ENCODE data around the gene STK32B.

STK32B gene

DNA sequence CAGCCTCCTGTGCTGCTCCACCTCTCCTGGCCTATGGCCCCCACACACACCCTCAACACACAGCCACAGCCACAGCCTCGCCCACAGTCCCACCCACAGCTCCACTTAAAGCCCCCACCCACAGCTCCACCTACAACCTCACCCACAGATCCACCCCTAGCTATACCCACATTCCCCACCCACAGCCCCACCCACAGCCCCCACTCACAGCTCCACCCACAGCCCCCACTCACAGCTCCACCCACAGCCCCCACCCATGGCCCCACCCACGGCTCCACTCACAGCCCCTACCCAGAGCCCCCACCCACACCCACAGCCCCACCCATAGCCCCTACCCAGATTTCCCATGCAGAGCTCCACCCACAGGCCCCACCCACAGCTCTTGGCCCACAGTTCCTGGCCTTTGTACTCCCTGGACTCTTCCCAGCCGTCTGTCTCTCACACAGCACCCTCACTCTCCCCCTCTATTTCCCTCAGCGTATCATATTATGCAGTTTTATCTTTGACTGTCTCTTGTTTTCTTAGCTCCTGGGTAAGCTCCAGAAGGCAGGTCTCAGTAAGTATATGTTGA, 334.5 kb downstream of the STK32B start:
- DNase-seq = no peak
- Histone ChIP-seq H3K4me1 (peaks cover 0 to 20% (median 6%) of the 10 kb centered on the region in 4 donors), H3K27ac (no peak overlapping the region), H3K4me3 (no peak overlapping the region), H3K27me3 (no peaks in the 10 kb centered on the region), H3K36me3 (no peaks in the 10 kb centered on the region), H3K9me3 (no peaks in the 10 kb centered on the region)
- TF ChIP-seq, protein P1, sequence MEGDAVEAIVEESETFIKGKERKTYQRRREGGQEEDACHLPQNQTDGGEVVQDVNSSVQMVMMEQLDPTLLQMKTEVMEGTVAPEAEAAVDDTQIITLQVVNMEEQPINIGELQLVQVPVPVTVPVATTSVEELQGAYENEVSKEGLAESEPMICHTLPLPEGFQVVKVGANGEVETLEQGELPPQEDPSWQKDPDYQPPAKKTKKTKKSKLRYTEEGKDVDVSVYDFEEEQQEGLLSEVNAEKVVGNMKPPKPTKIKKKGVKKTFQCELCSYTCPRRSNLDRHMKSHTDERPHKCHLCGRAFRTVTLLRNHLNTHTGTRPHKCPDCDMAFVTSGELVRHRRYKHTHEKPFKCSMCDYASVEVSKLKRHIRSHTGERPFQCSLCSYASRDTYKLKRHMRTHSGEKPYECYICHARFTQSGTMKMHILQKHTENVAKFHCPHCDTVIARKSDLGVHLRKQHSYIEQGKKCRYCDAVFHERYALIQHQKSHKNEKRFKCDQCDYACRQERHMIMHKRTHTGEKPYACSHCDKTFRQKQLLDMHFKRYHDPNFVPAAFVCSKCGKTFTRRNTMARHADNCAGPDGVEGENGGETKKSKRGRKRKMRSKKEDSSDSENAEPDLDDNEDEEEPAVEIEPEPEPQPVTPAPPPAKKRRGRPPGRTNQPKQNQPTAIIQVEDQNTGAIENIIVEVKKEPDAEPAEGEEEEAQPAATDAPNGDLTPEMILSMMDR (IDR thresholded peaks at IDR 0.05) = no peak
- intact Hi-C loops (cut with DNase I; ENCODE audit: low total_unique reads) = no loop called here

DNA sequence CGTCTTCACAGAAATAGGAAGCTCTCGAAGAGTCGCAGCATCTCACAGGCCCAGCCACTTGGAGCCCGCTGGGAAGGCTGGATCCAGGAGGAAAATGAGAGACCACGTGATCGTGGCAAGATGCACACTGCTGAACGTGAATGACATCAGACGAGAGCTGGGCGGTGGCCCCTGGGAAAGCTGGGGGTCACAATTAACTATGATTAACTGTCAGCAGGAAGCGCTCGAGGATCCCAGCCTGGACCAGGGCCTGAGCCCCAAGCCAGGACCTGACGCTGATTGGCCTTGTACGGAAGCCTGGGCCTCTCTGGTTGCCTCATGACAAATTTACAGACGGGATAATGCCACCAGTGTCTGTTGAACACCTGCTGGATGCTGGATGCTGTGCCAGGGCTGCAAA, 335.6 kb downstream of the STK32B start:
- DNase-seq = no peak
- TF ChIP-seq, protein P1 (IDR thresholded peaks at IDR 0.05) = no peak
- H3K4me3 ChIP-seq = no peak overlapping the region
- intact Hi-C loops (cut with DNase I; ENCODE audit: low total_unique reads) = no loop called here
- no peaks in the 10 kb centered on the region for H3K27me3 ChIP-seq
- H3K4me1 ChIP-seq = peaks cover 0 to 13% (median 6%) of the 10 kb centered on the region in 4 donors
- no peaks in the 10 kb centered on the region for H3K9me3 ChIP-seq
- H3K27ac ChIP-seq = no peak overlapping the region
- no peaks in the 10 kb centered on the region for H3K36me3 ChIP-seq

DNA sequence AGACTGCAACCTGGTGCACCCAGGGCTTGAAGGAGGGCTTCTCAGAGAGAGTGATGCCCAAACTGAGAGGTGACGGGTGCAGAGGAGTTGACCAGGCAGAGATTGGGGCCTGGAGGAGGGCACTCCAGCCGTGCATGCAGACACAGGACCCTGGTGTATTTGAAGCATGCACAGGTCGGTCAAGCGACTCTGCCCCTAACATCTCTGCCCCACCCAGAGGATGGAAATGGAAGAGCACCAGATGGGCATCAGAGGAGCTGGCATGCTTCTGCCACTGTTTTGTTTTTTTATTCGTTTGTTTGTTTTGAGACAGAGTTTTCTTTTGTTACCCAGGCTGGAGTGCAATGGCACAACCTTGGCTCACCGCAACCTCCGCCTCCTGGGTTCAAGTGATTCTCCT, 336.2 kb downstream of the STK32B start:
- Histone ChIP-seq H3K27me3 (no peaks in the 10 kb centered on the region), H3K27ac (no peak overlapping the region), H3K36me3 (no peaks in the 10 kb centered on the region), H3K9me3 (no peaks in the 10 kb centered on the region), H3K4me1 (peaks cover 0 to 7% (median 3%) of the 10 kb centered on the region in 4 donors), H3K4me3 (no peak overlapping the region)
- intact Hi-C loops (cut with DNase I; ENCODE audit: low total_unique reads) = no loop called here
- no peak for DNase-seq
- TF ChIP-seq, protein P1 (IDR thresholded peaks at IDR 0.05) = no peak

DNA sequence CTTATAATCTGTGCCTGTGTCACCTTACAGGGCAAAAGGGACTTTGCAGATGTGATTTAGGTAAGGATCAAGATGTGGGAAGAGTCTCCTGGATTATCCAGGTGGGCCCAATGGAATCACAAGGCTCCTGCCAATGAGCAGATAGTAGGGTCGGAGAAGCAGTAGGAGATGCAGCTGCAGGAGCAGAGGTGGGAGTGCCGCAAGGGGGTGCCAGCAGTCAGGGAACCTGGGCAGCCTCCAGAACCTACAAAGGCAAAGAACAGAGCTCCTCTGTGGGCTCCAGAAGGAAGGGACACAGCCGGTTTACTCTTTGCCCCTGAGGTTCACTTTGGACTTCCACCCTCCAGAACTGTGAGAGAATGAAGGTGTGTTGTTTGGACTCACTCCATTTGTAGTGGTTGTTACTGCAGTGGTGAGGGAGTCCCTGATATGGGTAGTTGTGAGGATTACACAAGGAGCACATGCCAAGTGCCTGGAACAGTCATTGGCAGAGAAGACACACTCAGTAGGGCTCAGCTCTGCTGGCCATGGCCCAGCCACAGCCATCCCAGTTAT, 338.6 kb downstream of the STK32B start:
- TF ChIP-seq, protein P1 (IDR thresholded peaks at IDR 0.05) = no peak
- no peak for DNase-seq
- Histone ChIP-seq H3K4me3 (no peak overlapping the region), H3K4me1 (no peaks in the 10 kb centered on the region), H3K36me3 (no peaks in the 10 kb centered on the region), H3K9me3 (no peaks in the 10 kb centered on the region), H3K27me3 (no peaks in the 10 kb centered on the region), H3K27ac (no peak overlapping the region)
- intact Hi-C loops (cut with DNase I; ENCODE audit: low total_unique reads) = no loop called here

DNA sequence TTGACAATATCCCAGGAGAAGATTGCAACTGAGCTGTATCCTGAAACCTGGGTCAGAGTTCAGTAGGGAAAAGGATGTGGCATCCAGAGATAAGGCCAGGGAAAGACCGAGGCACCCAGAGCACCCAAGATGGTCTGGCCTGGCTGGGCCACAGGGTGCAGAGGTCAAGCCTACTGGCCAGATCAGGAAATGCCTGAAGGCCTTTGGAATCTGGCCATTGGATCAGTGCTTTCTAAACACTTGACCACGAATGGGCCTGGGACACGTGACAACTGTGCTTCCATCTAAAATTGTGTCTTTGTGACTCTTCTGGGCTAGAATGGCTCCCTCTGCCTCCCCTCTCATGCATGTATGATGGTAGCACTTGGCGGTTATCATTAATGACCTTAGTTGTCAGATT, 340.2 kb downstream of the STK32B start:
- H3K4me3 ChIP-seq = no peak overlapping the region
- no peaks in the 10 kb centered on the region for H3K36me3 ChIP-seq
- no peaks in the 10 kb centered on the region for H3K4me1 ChIP-seq
- H3K27me3 ChIP-seq = no peaks in the 10 kb centered on the region
- intact Hi-C loops (cut with DNase I; ENCODE audit: low total_unique reads) = no loop called here
- H3K9me3 ChIP-seq = no peaks in the 10 kb centered on the region
- DNase-seq = no peak
- TF ChIP-seq, protein P1 (IDR thresholded peaks at IDR 0.05) = no peak
- H3K27ac ChIP-seq = no peak overlapping the region
